Measurements from ENCODE around the gene METTL16. TPM values are rescaled to one million over a fixed set of nuclear protein-coding genes. Genes with fewer than 3 reads are reported as not detected.

METTL16 gene
- total and polyA plus RNA-seq, 2 experiments from 2014 or later = 40.1 to 80.8 TPM

GRCh38 chr17:2400474-2400866, 111.2 kb downstream of the METTL16 start (continued):
- TF ChIP-seq EZH2phosphoT487 (IDR thresholded peaks at IDR 0.05; ENCODE audit: unreplicated experiment) = no peak

- Mint-ChIP-seq H3K27ac (peak overlapping the region; percentile 100), H3K36me3 (ENCODE audit: low read depth) (no peaks in the 10 kb centered on the region), H3K4me1 (peaks cover 40% of the 10 kb centered on the region), H3K27me3 (ENCODE audit: insufficient read depth, low read depth, poor library complexity) (peaks cover 24% of the 10 kb centered on the region), H3K9me3 (0 out of 3 replicates have a peak, but pooled peaks cover 2% of the 10 kb centered on the region), H3K4me3 (peak overlapping the region; percentile 96)
- Histone ChIP-seq H2AFZ (no peak overlapping the region), H3K36me3 (ENCODE audit: insufficient read depth) (no peaks in the 10 kb centered on the region), H3F3A (replicated peaks; ENCODE audit: low read depth) (peaks cover 18% of the 10 kb centered on the region), H3K27me3 (ENCODE audit: insufficient read depth) (no peaks in the 10 kb centered on the region), H3K79me2 (replicated peaks; ENCODE audit: insufficient read depth) (peaks cover 29% of the 10 kb centered on the region), H3K9me2 (ENCODE audit: insufficient read depth) (no peaks in the 10 kb centered on the region), H4K20me1 (replicated peaks; ENCODE audit: insufficient read depth) (no peaks in the 10 kb centered on the region), H3K4me1 (ENCODE audit: insufficient read depth) (peaks cover 30% of the 10 kb centered on the region), H3K4me2 (peak overlapping the region; percentile 97), H3K27ac (ENCODE audit: low read depth) (peak overlapping the region; percentile 100), H3K4me3 (peak overlapping the region; percentile 83)
- ATAC-seq (peak; percentile 43), DNase-seq (ENCODE audit: low spot score) (peak; percentile 97)
- no peak for TF ChIP-seq EZH2phosphoT487 (IDR thresholded peaks at IDR 0.05; ENCODE audit: unreplicated experiment)
- TF ChIP-seq JUNB (IDR thresholded peaks at IDR 0.05; ENCODE audit: unreplicated experiment) = no peak
- peak; percentile 46; the same call in 1 of the 2 replicates for TF ChIP-seq POLR2AphosphoS5 (IDR thresholded peaks at IDR 0.05; ENCODE audit: low read depth)
- TF ChIP-seq ZNF462 (CRISPR knock-in tag; IDR thresholded peaks at IDR 0.05) = no peak
- no peak for TF ChIP-seq ZNF331 (CRISPR knock-in tag; IDR thresholded peaks at IDR 0.05; ENCODE audit: low read depth)
- no peak for TF ChIP-seq REST (IDR thresholded peaks at IDR 0.05; ENCODE audit: unreplicated experiment)
- TF ChIP-seq NANOG (IDR thresholded peaks at IDR 0.05; ENCODE audit: borderline replicate concordance) = no peak
- no peak for TF ChIP-seq ETS1 (IDR thresholded peaks at IDR 0.05)
- TF ChIP-seq EZH2 (IDR thresholded peaks at IDR 0.05; ENCODE audit: low read depth, unreplicated experiment) = no peak
- peak; percentile 91 for TF ChIP-seq CREB1 (CRISPR knock-in tag; IDR thresholded peaks at IDR 0.05; ENCODE audit: low read depth)
- no peak for TF ChIP-seq ZNF114 (CRISPR knock-in tag; IDR thresholded peaks at IDR 0.05)
- no peak for TF ChIP-seq STAT1 (IDR thresholded peaks at IDR 0.05; ENCODE audit: unreplicated experiment)
Measured at GRCh38 chr17:2399572-2400473, 111.9 kb downstream of the METTL16 start.

All from GM23338 (cell line).